ENCODE data around the gene VSNL1. TPM values are rescaled to one million over a fixed set of nuclear protein-coding genes. Genes with fewer than 3 reads are reported as not detected.

VSNL1 gene
- total RNA-seq, 1 experiment from 2014 or later, result not detected

DNA sequence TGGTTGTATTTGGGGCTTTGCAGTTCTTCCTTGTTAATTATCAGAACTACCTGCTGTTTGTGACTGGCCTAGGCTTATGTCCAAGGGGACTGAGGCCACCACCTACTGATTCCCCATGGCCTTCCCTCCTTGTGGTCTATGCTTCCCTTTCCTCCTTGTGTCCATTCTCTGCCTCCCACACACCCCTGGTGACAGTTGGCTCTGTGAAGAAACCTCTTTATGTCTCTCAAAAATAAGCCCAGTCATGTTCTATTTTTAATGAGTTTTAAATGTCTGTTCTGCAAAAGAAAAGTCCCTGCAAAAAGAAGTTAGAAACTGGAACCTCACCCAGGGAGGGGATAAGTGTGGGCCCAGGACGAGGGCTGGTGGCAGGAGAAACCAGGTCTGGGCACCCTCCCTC is 108.1 kb downstream of the VSNL1 start:
- CTCF ChIA-PET, result no interaction called here
- TF ChIP-seq, protein P1, sequence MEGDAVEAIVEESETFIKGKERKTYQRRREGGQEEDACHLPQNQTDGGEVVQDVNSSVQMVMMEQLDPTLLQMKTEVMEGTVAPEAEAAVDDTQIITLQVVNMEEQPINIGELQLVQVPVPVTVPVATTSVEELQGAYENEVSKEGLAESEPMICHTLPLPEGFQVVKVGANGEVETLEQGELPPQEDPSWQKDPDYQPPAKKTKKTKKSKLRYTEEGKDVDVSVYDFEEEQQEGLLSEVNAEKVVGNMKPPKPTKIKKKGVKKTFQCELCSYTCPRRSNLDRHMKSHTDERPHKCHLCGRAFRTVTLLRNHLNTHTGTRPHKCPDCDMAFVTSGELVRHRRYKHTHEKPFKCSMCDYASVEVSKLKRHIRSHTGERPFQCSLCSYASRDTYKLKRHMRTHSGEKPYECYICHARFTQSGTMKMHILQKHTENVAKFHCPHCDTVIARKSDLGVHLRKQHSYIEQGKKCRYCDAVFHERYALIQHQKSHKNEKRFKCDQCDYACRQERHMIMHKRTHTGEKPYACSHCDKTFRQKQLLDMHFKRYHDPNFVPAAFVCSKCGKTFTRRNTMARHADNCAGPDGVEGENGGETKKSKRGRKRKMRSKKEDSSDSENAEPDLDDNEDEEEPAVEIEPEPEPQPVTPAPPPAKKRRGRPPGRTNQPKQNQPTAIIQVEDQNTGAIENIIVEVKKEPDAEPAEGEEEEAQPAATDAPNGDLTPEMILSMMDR (IDR thresholded peaks at IDR 0.05; ENCODE audit: unreplicated experiment), result no peak
- Mint-ChIP-seq H3K4me3 (ENCODE audit: low read depth, unreplicated experiment) (no peak overlapping the region), H3K27me3 (ENCODE audit: unreplicated experiment) (no peaks in the 10 kb centered on the region), H3K27ac (ENCODE audit: unreplicated experiment) (no peak overlapping the region), H3K36me3 (ENCODE audit: insufficient read depth, unreplicated experiment) (no peaks in the 10 kb centered on the region), H3K4me1 (ENCODE audit: low read depth, unreplicated experiment) (no peaks in the 10 kb centered on the region), H3K9me3 (ENCODE audit: low read depth, unreplicated experiment) (no peaks in the 10 kb centered on the region)
- no TSS peak for BruUV-seq (replicated peaks)
- intact Hi-C loops (cut with micrococcal nuclease; ENCODE audit: unreplicated experiment), result loop anchor here (10.0 kb wide), 1 partner anchor 874 kb away; no protein-coding TSS in a partner anchor
- DNase-seq, result no peak

DNA sequence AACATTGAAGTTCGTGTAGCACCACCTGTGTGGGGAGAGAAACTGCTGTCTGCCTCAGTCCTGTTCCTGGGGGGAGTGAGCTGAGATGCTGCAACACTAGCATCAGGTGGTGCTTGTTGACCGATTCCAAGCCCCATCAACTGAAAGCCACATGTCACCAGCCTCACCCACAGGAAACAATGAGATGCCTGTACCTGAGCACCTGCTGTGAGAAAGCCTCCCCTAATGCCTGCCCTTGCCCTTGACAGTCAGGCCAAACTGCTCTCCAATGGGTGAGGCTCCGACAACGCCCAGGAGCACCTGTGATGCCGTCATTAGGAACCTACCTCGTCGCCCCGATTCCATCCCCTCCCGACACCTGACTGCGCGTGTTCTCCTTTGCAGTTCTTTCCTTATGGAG is 108.5 kb downstream of the VSNL1 start:
- Mint-ChIP-seq H3K4me3 (ENCODE audit: low read depth, unreplicated experiment) (no peak overlapping the region), H3K9me3 (ENCODE audit: low read depth, unreplicated experiment) (no peaks in the 10 kb centered on the region), H3K36me3 (ENCODE audit: insufficient read depth, unreplicated experiment) (no peaks in the 10 kb centered on the region), H3K27me3 (ENCODE audit: unreplicated experiment) (no peaks in the 10 kb centered on the region), H3K27ac (ENCODE audit: unreplicated experiment) (no peak overlapping the region), H3K4me1 (ENCODE audit: low read depth, unreplicated experiment) (no peaks in the 10 kb centered on the region)
- CTCF ChIA-PET, result no interaction called here
- TF ChIP-seq, protein P1 (IDR thresholded peaks at IDR 0.05; ENCODE audit: unreplicated experiment), result no peak
- intact Hi-C loops (cut with micrococcal nuclease; ENCODE audit: unreplicated experiment), result loop anchor here (10.0 kb wide), 1 partner anchor 874 kb away; no protein-coding TSS in a partner anchor
- BruUV-seq (replicated peaks), result no TSS peak
- DNase-seq, result no peak

DNA sequence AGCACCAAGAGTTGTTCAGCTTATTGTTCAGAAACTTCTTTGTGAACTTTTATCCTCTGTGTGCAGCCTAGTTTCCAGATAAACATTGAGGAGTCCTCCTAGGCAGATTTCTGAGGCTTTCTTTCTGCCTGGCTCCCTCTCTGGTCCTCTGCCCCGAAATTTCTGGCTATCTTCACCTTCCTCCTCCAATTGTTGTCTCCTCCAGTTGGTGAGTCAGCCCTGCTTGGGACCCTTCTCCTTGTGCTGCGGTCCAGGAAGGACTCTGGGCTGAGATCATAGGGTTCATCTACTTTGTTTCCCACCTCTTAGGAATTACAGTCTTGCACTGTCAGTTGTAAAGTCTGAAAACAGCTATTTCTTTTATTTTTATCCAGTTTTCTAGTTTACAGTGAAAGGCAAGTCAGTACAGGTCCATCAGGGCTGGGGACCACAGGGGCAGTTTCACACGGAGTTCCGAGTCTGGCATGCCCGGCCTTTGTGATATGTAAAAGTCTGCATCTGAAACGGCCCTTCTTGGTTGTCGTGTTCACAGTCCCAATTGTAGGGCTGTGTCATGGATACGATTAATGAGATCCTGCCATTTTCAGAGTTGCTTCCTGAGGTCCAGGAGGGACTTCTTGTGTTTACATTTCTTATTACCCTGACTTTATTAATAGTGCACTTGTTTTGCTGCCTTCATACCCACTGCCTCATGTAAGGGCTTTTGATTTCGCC is 112.3 kb downstream of the VSNL1 start:
- Mint-ChIP-seq H3K4me1 (ENCODE audit: low read depth, unreplicated experiment) (no peaks in the 10 kb centered on the region), H3K4me3 (ENCODE audit: low read depth, unreplicated experiment) (no peak overlapping the region), H3K9me3 (ENCODE audit: low read depth, unreplicated experiment) (no peaks in the 10 kb centered on the region), H3K27ac (ENCODE audit: unreplicated experiment) (no peak overlapping the region), H3K36me3 (ENCODE audit: insufficient read depth, unreplicated experiment) (no peaks in the 10 kb centered on the region), H3K27me3 (ENCODE audit: unreplicated experiment) (no peaks in the 10 kb centered on the region)
- TF ChIP-seq, protein P1 (IDR thresholded peaks at IDR 0.05; ENCODE audit: unreplicated experiment), result no peak
- no TSS peak for BruUV-seq (replicated peaks)
- CTCF ChIA-PET, result no interaction called here
- DNase-seq, result no peak
- intact Hi-C loops (cut with micrococcal nuclease; ENCODE audit: unreplicated experiment), result no loop called here

DNA sequence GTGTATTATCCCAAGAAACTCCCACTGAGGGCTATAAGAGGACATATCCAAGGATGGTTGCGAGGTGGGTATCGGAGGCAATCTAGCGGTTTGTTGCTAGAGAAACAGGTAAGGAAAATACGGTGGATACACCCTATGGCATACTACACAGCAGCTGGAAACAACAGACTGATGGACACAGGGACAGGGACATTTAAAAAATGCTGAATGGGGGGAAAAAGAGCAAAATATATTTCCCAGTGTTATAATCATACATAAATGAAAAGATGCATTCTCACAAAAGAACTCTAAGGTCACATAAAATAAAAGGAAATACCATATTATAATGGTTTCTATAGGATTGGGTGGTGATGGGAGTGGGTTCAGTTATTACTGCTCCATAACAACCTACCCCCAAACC is 117.3 kb downstream of the VSNL1 start:
- intact Hi-C loops (cut with micrococcal nuclease; ENCODE audit: unreplicated experiment), result no loop called here
- Mint-ChIP-seq H3K4me1 (ENCODE audit: low read depth, unreplicated experiment) (no peaks in the 10 kb centered on the region), H3K4me3 (ENCODE audit: low read depth, unreplicated experiment) (no peak overlapping the region), H3K27me3 (ENCODE audit: unreplicated experiment) (no peaks in the 10 kb centered on the region), H3K27ac (ENCODE audit: unreplicated experiment) (no peak overlapping the region), H3K9me3 (ENCODE audit: low read depth, unreplicated experiment) (no peaks in the 10 kb centered on the region), H3K36me3 (ENCODE audit: insufficient read depth, unreplicated experiment) (no peaks in the 10 kb centered on the region)
- CTCF ChIA-PET, result no interaction called here
- no TSS peak for BruUV-seq (replicated peaks)
- TF ChIP-seq, protein P1 (IDR thresholded peaks at IDR 0.05; ENCODE audit: unreplicated experiment), result no peak
- DNase-seq, result no peak

Data from Calu3 (cell line).